ENCODE data around the gene DOHH.

DNA sequence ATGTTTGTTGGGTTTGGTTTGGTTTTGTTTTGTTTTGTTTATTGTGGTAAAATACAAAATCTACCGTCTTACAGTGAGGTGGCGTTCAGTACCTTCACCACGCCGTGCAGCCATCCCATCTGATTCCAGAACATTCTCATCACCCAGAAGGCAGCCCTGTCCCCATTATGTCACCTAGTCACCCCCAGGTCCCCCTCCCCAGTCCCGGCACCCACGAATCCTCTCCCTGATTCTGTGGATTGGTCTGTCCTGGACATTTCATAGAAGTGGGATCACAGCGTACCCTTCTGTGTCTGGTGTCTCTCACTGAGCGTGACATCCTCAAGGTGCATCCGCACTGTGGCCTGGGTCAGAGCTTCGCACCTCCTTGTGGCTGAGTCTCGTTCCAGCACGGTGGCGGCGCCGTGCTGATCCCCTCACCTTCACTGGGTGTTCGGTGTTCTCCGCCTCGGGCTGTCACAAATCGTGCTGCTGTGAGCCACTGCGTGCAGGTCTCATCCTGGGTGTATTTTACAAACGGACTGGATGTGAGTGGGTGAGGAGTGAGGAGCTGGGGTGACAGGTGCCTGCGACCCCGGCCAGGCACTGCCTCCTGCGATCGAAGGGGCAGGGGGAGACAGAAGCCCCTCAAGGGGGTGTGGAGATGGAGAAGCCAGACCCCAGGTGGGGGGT lies 37.9 kb upstream of the DOHH start:
- TF ChIP-seq, protein P1, sequence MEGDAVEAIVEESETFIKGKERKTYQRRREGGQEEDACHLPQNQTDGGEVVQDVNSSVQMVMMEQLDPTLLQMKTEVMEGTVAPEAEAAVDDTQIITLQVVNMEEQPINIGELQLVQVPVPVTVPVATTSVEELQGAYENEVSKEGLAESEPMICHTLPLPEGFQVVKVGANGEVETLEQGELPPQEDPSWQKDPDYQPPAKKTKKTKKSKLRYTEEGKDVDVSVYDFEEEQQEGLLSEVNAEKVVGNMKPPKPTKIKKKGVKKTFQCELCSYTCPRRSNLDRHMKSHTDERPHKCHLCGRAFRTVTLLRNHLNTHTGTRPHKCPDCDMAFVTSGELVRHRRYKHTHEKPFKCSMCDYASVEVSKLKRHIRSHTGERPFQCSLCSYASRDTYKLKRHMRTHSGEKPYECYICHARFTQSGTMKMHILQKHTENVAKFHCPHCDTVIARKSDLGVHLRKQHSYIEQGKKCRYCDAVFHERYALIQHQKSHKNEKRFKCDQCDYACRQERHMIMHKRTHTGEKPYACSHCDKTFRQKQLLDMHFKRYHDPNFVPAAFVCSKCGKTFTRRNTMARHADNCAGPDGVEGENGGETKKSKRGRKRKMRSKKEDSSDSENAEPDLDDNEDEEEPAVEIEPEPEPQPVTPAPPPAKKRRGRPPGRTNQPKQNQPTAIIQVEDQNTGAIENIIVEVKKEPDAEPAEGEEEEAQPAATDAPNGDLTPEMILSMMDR (conservative IDR thresholded peaks at IDR 0.05; ENCODE audit: low read depth, low read length): no peak
- TF ChIP-seq EZH2 (IDR thresholded peaks at IDR 0.05; ENCODE audit: borderline replicate concordance, low read depth, low read length, poor library complexity, severe bottlenecking): no peak

Data from A673 (cell line).